OCI-LY7 (cell line): ENCODE measurements around the gene UCN3. TPM values are rescaled to one million over a fixed set of nuclear protein-coding genes. Genes with fewer than 3 reads are reported as not detected.

Experiments
- BruUV-seq: library from RNA; stranded (reverse); fragments of 400-500 nt; replicated peaks from 2 replicates; lab custom pipeline; 2021; lab: Mats Ljungman, UMichigan
- CTCF ChIA-PET: fragments of 300-600 bp; sonication (Branson Sonifier 250); formaldehyde crosslinking; loops from one replicate; lab custom pipeline; 2022; ENCODE audit warnings: antibody characterized with exemption; ENCODE audit not compliant: unreplicated experiment; lab: Charles Lee
- POLR2A ChIA-PET: fragments of 300-600 bp; sonication (Branson Sonifier 250); formaldehyde crosslinking; loops from one replicate; lab custom pipeline; 2022; ENCODE audit warnings: antibody characterized with exemption; lab: Charles Lee
- DNase-seq: peaks from one replicate; pipeline ENCODE4 v3.0.0-alpha.2; 2015; ENCODE audit warnings: low spot score
- H2AFZ ChIP-seq: fragments of 200-600 bp; sonication (generic), shearing (Covaris generic); 2 replicates; pipeline ENCODE4 v1.6.1; 2014; ENCODE audit warnings: mild to moderate bottlenecking, antibody characterized with exemption, low read length, moderate library complexity
- H3K27ac ChIP-seq: fragments of 200-600 bp; sonication (generic); 2 replicates; pipeline ENCODE4 v1.5.1; 2014; ENCODE audit warnings: mixed run types, low read depth, mild to moderate bottlenecking, moderate library complexity, low read length, inconsistent platforms; ENCODE audit not compliant: poor library complexity, severe bottlenecking
- H3K36me3 ChIP-seq: fragments of 200-600 bp; sonication (generic); 2 replicates; pipeline ENCODE4 v1.6.1; 2014; ENCODE audit warnings: mild to moderate bottlenecking, antibody characterized with exemption, low read length, moderate library complexity, mixed read lengths; ENCODE audit not compliant: insufficient read depth
- H3K4me1 ChIP-seq: fragments of 200-600 bp; sonication (generic); 2 replicates; pipeline ENCODE4 v1.5.1; 2014; ENCODE audit warnings: mild to moderate bottlenecking, low read length; ENCODE audit not compliant: insufficient read depth, poor library complexity, severe bottlenecking
- H3K4me2 ChIP-seq: fragments of 200-600 bp; sonication (generic); 2 replicates; pipeline ENCODE4 v1.6.1; 2014; ENCODE audit warnings: mild to moderate bottlenecking, low read length
- H3K4me3 ChIP-seq: fragments of 200-600 bp; sonication (generic); 2 replicates; pipeline ENCODE4 v1.5.1; 2014; ENCODE audit warnings: mild to moderate bottlenecking, low read depth, low read length; ENCODE audit not compliant: poor library complexity, severe bottlenecking
- H3K79me2 ChIP-seq: fragments of 200-600 bp; sonication (generic); 2 replicates; pipeline ENCODE4 v1.6.1; 2016; ENCODE audit warnings: low read depth, mild to moderate bottlenecking, low read length, moderate library complexity, mixed read lengths; ENCODE audit not compliant: insufficient read depth
- H3K9me2 ChIP-seq: fragments of 200-600 bp; sonication (generic); 2 replicates; pipeline ENCODE4 v1.6.1; 2016; ENCODE audit warnings: mild to moderate bottlenecking, low read length, mixed read lengths; ENCODE audit not compliant: insufficient read depth
- H3K9me3 ChIP-seq: fragments of 200-600 bp; sonication (generic); 2 replicates; pipeline ENCODE4 v1.6.1; 2014; ENCODE audit warnings: mild to moderate bottlenecking, mixed run types, low read length, mixed read lengths
- H4K20me1 ChIP-seq: fragments of 200-600 bp; sonication (generic); 2 replicates; pipeline ENCODE4 v1.6.1; 2014; ENCODE audit warnings: mild to moderate bottlenecking, antibody characterized with exemption, low read length, moderate library complexity, mixed read lengths; ENCODE audit not compliant: insufficient read depth
- EZH2phosphoT487 ChIP-seq: fragments of 200-600 bp; sonication (generic); IDR thresholded peaks from 2 replicates; pipeline ENCODE4 v1.6.1; 2018; ENCODE audit warnings: low read depth, borderline replicate concordance, mild to moderate bottlenecking, mixed run types, antibody characterized with exemption, low read length, moderate library complexity, mixed read lengths
- intact Hi-C: fragments of 100-400 bp; cut with micrococcal nuclease; formaldehyde crosslinking; loops from one replicate; pipeline ENCODE4 v1.10.0; 2022; ENCODE audit not compliant: unreplicated experiment
- total RNA-seq, 2 experiments: library from RNA; depleted of rRNA in 1 of 2; stranded (reverse); fragments of >200 nt in 1 of 2; shearing (Covaris generic) in 1 of 2; gene quantifications; 2 replicates each; pipeline ENCODE4 v1.2.3, GENCODE V29; 2014 to 2022
- TF ChIP-seq, protein P1 (sequence below): fragments of 200-600 bp; sonication (generic); conservative IDR thresholded peaks from 2 replicates; pipeline ENCODE4 v1.5.1; 2014; ENCODE audit warnings: mild to moderate bottlenecking, antibody characterized with exemption, low read length, moderate library complexity, mixed read lengths

The UCN3 gene
- total RNA-seq, 2 experiments from 2014 or later = not detected

DNA sequence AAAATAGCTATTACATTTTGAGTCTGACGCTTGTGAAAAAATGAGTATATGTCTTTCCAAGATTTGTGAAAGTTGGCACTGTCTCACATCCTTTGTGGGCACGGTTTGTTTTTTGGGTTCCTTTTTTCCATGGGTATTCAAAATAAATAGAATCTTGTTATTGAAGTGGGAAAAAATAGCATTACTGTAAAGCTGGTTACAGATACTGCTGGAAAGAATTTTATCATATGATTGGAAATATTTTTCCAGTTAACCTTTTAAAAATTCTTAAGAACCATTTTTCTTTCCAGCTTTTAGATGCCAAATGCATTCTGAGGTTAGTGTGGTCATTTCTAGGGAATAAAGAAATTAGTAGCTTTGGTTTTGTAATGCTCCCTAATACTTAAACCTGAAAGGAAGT lies 59.0 kb downstream of the UCN3 start:
- peaks cover 77% of the 10 kb centered on the region for H3K79me2 ChIP-seq
- BruUV-seq = no TSS peak
- no peak overlapping the region for H3K4me3 ChIP-seq
- ChIA-PET CTCF (no interaction called here), POLR2A (interaction anchor here (0.7 to 2.8 kb wide), 6 partner anchors 8 to 33 kb away, joined by 3 to 6 read pairs (median 4); no protein-coding TSS in a partner anchor)
- H3K36me3 ChIP-seq = peaks cover 14% of the 10 kb centered on the region; the same call in 1 of the 2 replicates
- peaks cover 14% of the 10 kb centered on the region for H3K9me3 ChIP-seq
- H4K20me1 ChIP-seq = no peaks in the 10 kb centered on the region; the same call in 1 of the 2 replicates
- intact Hi-C loops = no loop called here
- H2AFZ ChIP-seq = no peak overlapping the region
- DNase-seq = no peak
- H3K27ac ChIP-seq = no peak overlapping the region
- H3K9me2 ChIP-seq = no peaks in the 10 kb centered on the region
- H3K4me1 ChIP-seq = no peaks in the 10 kb centered on the region
- TF ChIP-seq, protein P1, sequence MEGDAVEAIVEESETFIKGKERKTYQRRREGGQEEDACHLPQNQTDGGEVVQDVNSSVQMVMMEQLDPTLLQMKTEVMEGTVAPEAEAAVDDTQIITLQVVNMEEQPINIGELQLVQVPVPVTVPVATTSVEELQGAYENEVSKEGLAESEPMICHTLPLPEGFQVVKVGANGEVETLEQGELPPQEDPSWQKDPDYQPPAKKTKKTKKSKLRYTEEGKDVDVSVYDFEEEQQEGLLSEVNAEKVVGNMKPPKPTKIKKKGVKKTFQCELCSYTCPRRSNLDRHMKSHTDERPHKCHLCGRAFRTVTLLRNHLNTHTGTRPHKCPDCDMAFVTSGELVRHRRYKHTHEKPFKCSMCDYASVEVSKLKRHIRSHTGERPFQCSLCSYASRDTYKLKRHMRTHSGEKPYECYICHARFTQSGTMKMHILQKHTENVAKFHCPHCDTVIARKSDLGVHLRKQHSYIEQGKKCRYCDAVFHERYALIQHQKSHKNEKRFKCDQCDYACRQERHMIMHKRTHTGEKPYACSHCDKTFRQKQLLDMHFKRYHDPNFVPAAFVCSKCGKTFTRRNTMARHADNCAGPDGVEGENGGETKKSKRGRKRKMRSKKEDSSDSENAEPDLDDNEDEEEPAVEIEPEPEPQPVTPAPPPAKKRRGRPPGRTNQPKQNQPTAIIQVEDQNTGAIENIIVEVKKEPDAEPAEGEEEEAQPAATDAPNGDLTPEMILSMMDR = no peak
- no peak for TF ChIP-seq EZH2phosphoT487
- H3K4me2 ChIP-seq = no peak overlapping the region

Other genes with a start within 250 kb of the UCN3 start
- gene AKR1C8, start 179.8 kb upstream of the UCN3 start, total RNA-seq (2014; rRNA removed; shearing (Covaris generic)) = not detected in 2 replicates
- not detected in 2 replicates for gene AKR1C8, start 179.8 kb upstream of the UCN3 start, total RNA-seq (2022)
- not detected in 2 replicates for gene AKR1C4, start 168.1 kb upstream of the UCN3 start, total RNA-seq (2014; rRNA removed; shearing (Covaris generic))
- not detected in 2 replicates for gene AKR1C4, start 168.1 kb upstream of the UCN3 start, total RNA-seq (2022)
- not detected in 2 replicates for gene TUBAL3, start 39.9 kb downstream of the UCN3 start, total RNA-seq (2014; rRNA removed; shearing (Covaris generic))
- gene TUBAL3, start 39.9 kb downstream of the UCN3 start, total RNA-seq (2022) = not detected in 2 replicates
- gene NET1, start 47.6 kb downstream of the UCN3 start, total RNA-seq (2014; rRNA removed; shearing (Covaris generic)) = 39.8 and 51.4 TPM in 2 replicates
- 46.3 and 46.9 TPM in 2 replicates for gene NET1, start 47.6 kb downstream of the UCN3 start, total RNA-seq (2022)
- not detected in 2 replicates for gene CALML5, start 134.6 kb downstream of the UCN3 start, total RNA-seq (2014; rRNA removed; shearing (Covaris generic))
- gene CALML5, start 134.6 kb downstream of the UCN3 start, total RNA-seq (2022) = not detected in 2 replicates
- not detected in 2 replicates for gene CALML3, start 160.0 kb downstream of the UCN3 start, total RNA-seq (2014; rRNA removed; shearing (Covaris generic))
- not detected in 2 replicates for gene CALML3, start 160.0 kb downstream of the UCN3 start, total RNA-seq (2022)